ENCODE data around the gene DISP3. TPM values are rescaled to one million over a fixed set of nuclear protein-coding genes. Genes with fewer than 3 reads are reported as not detected.

Gene DISP3
- total and polyA plus RNA-seq, 2 of the 13 experiments (the other 11 are each of a cell fraction or from before 2014, with no cell fraction given), result 0.08 to 0.13 TPM

- ChIA-PET CTCF (ENCODE audit: low intra/inter-chr PET ratio, low total read pairs) (no interaction called here), POLR2A (no interaction called here)
These were observed 94.2 kb downstream of the DISP3 start for GRCh38 chr1:11573116-11573692.

More at GRCh38 chr1:11573116-11573692, 94.2 kb downstream of the DISP3 start:
- Histone ChIP-seq H3K4me2 (ENCODE audit: low read depth, low read length) (no peak overlapping the region), H3K27me3 (ENCODE audit: control insufficient read depth in 1 of 2, insufficient read depth in 2 of 2, low read length in 2 of 2) (peaks cover 4 to 41% of the 10 kb centered on the region in 2 experiments; a peak in 3 of 5 replicates), H3K79me2 (ENCODE audit: insufficient read depth, low read length) (no peaks in the 10 kb centered on the region), H2AFZ (ENCODE audit: low read length) (no peak overlapping the region), H3K9me3 (ENCODE audit: low read length) (no peaks in the 10 kb centered on the region), H3K36me3 (replicated peaks in 1 of 2; ENCODE audit: control insufficient read depth in 1 of 2, insufficient read depth in 2 of 2, low read length in 2 of 2) (no peaks in the 10 kb centered on the region), H4K20me1 (ENCODE audit: insufficient read depth, low read length) (no peaks in the 10 kb centered on the region), H3K4me3 (replicated peaks in 1 of 3; ENCODE audit: insufficient read depth in 1 of 3, low read depth in 2 of 3, low read length in 3 of 3) (no peak overlapping the region), H3K27ac (ENCODE audit: extremely low read length, insufficient read depth, low read length) (no peak overlapping the region), H3K9ac (ENCODE audit: insufficient read depth, low read depth, low read length) (no peak overlapping the region), H3K4me1 (ENCODE audit: insufficient read depth, low read length) (no peaks in the 10 kb centered on the region)
- intact Hi-C loops (cut with micrococcal nuclease; ENCODE audit: unreplicated experiment) (no loop called here), in situ Hi-C loops (cut with HindIII; ENCODE audit: extremely low pct_ligation_motif_present, low pct_unique_long_range_greater_than_20kb) (no loop called here)
- TF ChIP-seq RBM22 (optimal IDR thresholded peaks at IDR 0.05; ENCODE audit: low read length) (no peak), ZNF3 (CRISPR knock-in tag; IDR thresholded peaks at IDR 0.05) (no peak), ZBTB4 (CRISPR knock-in tag; IDR thresholded peaks at IDR 0.05; ENCODE audit: borderline replicate concordance) (no peak), ATAD3A (CRISPR knock-in tag; IDR thresholded peaks at IDR 0.05) (no peak), ZNF317 (CRISPR knock-in tag; IDR thresholded peaks at IDR 0.05) (no peak), TBL1XR1 (IDR thresholded peaks at IDR 0.05; ENCODE audit: borderline replicate concordance, low read length, partially characterized antibody) (no peak), CREB1 (IDR thresholded peaks at IDR 0.05) (no peak), CREB1 (CRISPR knock-in tag; IDR thresholded peaks at IDR 0.05) (no peak), ISX (CRISPR knock-in tag; conservative IDR thresholded peaks at IDR 0.05) (no peak), ZNF280D (CRISPR knock-in tag; IDR thresholded peaks at IDR 0.05) (no peak), CBX1 (IDR thresholded peaks at IDR 0.05; ENCODE audit: low read depth) (no peak), CCAR2 (optimal IDR thresholded peaks at IDR 0.05; ENCODE audit: low read depth, low read length) (no peak), ZNF614 (CRISPR knock-in tag; IDR thresholded peaks at IDR 0.05; ENCODE audit: borderline replicate concordance) (no peak), RFX3 (CRISPR knock-in tag; IDR thresholded peaks at IDR 0.05) (no peak), ZNF546 (CRISPR knock-in tag; conservative IDR thresholded peaks at IDR 0.05) (no peak), SPEN (CRISPR knock-in tag; IDR thresholded peaks at IDR 0.05; ENCODE audit: low read depth) (no peak), NR1H2 (CRISPR knock-in tag; IDR thresholded peaks at IDR 0.05; ENCODE audit: borderline replicate concordance, low read depth) (no peak), PRPF4 (IDR thresholded peaks at IDR 0.05; ENCODE audit: low read depth, low read length, poor library complexity, severe bottlenecking) (no peak)
- FAIRE-seq, result no peak
- 26% methylated on average over 3 of the region's 5 CpGs for WGBS (ENCODE audit: low lambda C conversion rate)
- ATAC-seq, result no peak
- BruUV-seq (replicated peaks), result no TSS peak
- DNase-seq (ENCODE audit: low spot score), result no peak

Data from HepG2 (cell line).